ENCODE data around the gene ATP5F1C.
"Not testable (repeated sequence)": the region's sequence is repeated elsewhere in the genome, so short reads cannot be mapped to it uniquely, and the experiment has no call there.

ATP5F1C gene

DNA sequence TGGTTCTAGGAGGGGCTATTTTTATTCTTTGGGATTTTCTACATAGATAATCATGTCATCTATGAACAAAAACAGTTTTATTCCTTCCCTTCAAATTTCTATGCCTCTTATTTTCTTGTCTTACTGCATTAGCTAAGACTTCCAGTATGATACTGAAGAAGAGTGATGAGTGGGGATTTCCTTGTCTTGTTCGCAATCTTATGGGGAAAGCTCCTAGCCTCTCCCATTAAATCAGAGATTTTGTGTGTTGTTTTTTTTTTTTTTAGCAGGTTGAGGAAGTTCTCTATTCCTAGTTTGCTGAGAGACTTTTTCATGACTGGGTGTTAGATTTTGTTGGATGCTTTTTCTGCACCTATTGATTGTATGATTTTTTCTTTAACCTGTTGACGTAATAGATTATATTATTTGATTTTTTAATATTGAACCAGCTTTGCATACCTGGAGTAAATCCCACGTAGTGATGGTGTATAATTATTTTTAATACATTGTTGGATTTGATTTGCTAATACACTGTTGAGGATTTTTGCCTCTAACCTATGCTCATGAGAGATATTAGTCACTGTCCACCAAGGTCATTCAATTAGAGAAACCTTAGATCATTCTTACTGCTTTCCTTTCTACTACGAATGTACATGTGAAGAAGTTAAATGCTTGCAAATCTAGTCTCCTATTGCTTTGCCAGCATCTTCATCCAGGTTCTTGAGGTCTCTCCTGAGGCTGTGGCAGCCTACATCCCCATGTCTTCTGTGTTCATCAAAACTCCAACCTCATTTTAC is 6.5 kb downstream of the ATP5F1C start:
- DNase-seq (ENCODE audit: low read depth in 2 of 2): no peak

DNA sequence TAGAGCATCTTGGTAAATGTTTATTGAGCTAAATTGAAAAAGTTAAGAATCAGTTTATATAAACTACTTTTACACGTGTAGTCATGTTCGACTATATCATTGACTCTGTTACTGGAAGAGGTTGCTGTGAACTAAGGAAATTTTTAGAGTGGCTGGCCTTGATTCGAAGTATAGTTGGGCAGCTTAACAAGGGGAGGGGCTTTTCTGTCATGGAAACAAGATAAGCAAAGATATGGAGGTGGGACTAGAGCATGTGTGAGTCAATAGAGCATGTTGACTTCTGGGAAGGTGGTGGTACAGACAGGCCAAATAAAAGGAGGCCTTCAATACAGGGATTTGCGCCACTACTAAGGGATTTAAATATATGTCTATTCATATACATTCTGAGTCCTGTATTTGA is 7.6 kb downstream of the ATP5F1C start:
- DNase-seq (ENCODE audit: low read depth in 2 of 2): no peak

DNA sequence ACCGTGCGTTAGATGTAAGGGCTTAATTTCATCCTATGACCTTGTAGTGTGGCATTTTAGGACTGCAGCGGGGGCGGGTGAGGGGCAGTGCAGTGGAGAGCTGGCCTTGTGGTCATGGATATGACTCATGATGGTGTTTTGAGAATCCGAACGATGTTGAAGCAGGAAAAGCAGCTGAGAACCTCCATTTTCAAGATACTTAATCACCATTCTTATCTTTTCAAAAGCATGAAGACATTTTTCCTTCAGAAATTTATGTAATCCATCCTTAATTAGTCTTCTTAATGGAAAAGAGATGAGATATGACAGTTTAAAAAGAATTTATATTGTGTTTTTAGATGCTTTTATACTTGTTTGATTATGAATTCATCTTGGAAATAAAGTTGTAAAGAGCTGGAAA is 9.6 kb downstream of the ATP5F1C start:
- peak; percentile 47 to 57 for DNase-seq (ENCODE audit: low read depth in 2 of 2)

DNA sequence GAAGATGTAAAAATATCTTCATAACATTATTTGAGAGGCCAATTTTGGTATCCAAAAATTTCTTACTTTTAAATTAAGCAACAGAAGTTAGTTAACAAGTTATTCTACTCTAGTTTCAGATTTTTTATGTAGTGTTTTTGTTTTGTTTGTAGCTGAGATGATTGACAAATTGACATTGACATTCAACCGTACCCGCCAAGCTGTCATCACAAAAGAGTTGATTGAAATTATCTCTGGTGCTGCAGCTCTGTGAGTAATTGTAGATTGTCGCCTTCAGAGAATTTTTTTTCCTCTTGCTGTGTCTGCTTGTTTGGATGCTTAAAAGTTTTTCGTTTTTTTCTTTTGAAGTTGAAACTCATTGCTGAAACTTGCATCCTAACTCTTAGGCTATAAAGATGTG is 14.6 kb downstream of the ATP5F1C start:
- no peak for DNase-seq (ENCODE audit: low read depth in 2 of 2)

DNA sequence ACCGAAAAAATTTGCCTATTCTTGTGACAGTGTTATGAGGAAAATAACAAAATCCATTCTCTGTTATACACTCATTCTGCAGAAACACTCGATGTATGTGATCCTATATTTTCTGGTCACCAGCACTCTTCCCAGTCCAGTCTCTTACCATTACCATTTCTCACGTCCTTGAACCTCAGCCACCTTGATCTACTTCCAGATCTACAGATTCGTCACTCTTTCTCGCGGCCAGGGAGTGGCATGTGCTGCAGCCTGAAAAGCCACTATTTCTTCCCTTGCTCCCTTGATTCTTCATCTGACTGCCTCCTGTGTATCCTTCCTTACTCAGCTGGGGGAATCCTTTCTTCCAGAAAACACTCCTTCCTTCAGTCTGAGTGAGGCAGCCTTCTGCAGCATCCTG is 16.2 kb downstream of the ATP5F1C start:
- no peak for DNase-seq (ENCODE audit: low read depth in 2 of 2)

GRCh38 chr10:7804741-7805140 is 16.8 kb downstream of the ATP5F1C start:
- no peak for DNase-seq (ENCODE audit: low read depth in 2 of 2)

GRCh38 chr10:7808686-7809267 is 20.8 kb downstream of the ATP5F1C start:
- DNase-seq (ENCODE audit: low read depth in 2 of 2): no peak

DNA sequence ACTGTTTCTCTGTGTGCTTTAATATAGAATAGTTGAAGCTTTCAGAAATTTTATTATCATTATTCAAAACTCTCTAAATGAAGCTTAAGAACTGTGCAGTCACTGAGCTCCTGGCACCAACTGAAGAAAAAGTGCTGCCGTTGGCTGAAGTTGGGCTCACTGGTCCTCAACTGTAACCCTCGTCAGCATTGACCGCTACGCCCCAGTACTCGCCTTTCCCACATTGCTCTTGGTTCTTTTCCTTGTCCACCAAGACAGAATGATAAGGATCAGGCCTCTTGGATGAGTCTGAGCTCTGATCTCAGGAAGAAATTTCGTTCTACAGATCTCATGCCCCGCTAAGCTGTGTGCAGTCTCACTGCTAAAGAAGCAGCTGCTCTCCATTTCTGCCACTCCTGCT is 22.5 kb downstream of the ATP5F1C start:
- DNase-seq (ENCODE audit: low read depth in 2 of 2): no peak

- no peak for DNase-seq (ENCODE audit: low read depth in 2 of 2)
Measured at GRCh38 chr10:7811000-7811399, 23.0 kb downstream of the ATP5F1C start.

DNA sequence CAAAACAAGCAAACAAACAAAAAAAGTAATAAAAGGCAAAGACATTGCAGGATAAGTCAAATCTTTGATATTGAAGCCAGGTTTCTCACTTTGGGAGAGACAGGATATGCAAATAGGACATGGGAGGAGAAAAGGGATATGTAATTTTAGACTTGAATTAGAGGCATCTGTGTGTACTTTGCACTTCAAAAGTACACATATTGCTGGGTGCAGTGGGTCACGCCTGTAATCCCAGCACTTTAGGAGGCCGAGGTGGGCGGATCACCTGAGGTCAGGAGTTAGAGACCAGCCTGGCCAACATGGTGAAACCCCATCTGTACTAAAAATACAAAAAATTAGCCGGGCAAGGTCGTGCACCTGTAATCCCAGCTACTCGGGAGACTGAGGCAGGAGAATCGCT is 23.8 kb downstream of the ATP5F1C start:
- DNase-seq (ENCODE audit: low read depth in 2 of 2): not testable (repeated sequence)

DNA sequence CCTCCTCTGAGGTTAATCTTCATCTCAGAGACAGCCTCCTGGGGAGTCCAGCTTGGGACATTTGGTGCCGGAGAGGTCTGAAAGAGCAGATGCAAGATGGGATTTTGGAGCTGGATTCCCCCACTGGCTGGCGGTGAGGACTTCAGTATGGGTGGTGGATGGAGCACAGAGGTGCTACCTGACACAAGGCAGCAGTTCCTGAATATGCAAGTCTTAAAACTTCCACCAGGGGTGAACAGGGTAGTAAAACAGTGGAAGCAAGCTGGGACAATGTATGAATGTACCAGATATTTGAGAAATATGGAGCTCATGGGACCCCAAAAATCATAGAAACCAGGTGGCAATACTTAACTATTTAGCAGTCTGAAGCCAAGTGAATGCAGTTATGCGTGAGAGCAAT is 25.5 kb downstream of the ATP5F1C start:
- DNase-seq (ENCODE audit: low read depth in 2 of 2): no peak

DNA sequence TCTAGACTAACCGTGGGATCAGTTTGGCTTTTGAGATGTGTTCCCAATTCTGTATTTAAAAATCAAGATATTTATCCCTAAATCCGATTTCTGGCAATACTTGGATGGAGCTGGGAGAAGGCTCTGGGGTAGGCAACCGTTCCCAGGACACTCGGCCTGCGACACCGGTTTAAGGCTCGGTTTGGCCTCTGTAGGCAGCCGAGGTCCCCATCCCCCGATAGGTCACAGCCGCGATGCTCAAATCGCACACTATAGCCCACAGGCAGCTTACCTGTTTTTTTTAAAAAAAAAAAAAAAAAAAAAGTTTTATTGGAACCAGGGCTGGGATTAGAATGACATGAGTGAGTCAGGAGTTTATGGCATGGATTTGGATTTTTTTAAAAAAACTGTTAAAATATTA is 29.6 kb downstream of the ATP5F1C start:
- DNase-seq (ENCODE audit: low read depth in 2 of 2): no peak

- no peak for DNase-seq (ENCODE audit: low read depth in 2 of 2)
Measured at GRCh38 chr10:7817984-7818294, 30.0 kb downstream of the ATP5F1C start.

GRCh38 chr10:7818295-7819120 is 30.5 kb downstream of the ATP5F1C start, which contains the start of gene TAF3:
Gene TAF3 (plus strand): TSS chr10:7818505. CDS start chr10:7818710, 205 bp downstream.
- peak; percentile 49 to 59 for DNase-seq (ENCODE audit: low read depth in 2 of 2)

- no peak for DNase-seq (ENCODE audit: low read depth in 2 of 2)
Measured at GRCh38 chr10:7819121-7819460, 31.1 kb downstream of the ATP5F1C start.

DNA sequence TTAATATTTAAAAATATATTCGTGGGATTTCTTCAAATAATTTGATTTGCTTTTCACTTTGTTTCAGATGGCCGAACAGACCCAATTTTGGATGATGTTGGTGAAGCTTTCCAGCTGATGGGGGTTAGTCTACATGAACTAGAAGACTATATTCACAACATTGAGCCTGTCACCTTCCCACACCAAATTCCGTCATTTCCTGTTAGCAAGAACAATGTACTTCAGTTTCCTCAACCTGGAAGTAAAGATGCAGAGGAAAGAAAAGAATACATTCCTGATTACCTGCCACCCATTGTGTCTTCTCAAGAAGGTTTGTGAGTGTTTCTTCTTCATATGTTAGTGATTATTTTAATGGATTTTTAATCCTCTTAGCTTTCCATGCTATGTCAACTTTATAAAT is 36.3 kb downstream of the ATP5F1C start:
- DNase-seq (ENCODE audit: low read depth in 2 of 2): no peak

- DNase-seq (ENCODE audit: low read depth in 2 of 2): no peak
Measured at GRCh38 chr10:7826971-7827370, 39.0 kb downstream of the ATP5F1C start.

DNA sequence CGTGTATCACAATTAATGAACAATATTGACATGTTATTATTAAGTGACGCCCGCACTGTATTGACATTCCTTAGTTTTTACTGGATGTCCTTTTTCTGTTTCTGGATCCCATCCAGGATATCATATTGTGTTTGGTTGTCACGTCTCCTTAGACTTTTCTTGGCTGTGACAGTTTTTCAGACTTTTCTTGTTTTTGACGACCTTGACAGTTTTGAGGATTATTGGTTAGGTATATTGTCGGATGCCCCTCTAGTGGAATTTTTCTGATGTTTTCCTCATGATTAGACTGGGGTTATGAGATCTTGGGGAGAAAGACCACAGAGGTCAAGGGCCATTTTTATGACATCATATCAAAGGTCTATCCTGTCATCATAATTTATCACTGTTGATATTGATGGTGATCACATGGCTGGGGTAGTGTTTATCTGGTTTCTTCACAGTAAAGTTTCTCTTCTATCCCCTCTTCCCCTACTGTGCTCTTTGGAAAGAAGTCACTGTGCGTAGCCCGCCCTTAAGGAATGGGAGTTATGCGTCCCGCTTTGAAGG is 41.4 kb downstream of the ATP5F1C start:
- DNase-seq (ENCODE audit: low read depth in 2 of 2): no peak

GRCh38 chr10:7832060-7832459 is 44.1 kb downstream of the ATP5F1C start:
- no peak for DNase-seq (ENCODE audit: low read depth in 2 of 2)

GRCh38 chr10:7833210-7833609 is 45.2 kb downstream of the ATP5F1C start:
- no peak for DNase-seq (ENCODE audit: low read depth in 2 of 2)

GRCh38 chr10:7834262-7834661 is 46.3 kb downstream of the ATP5F1C start:
- DNase-seq (ENCODE audit: low read depth in 2 of 2): no peak

DNA sequence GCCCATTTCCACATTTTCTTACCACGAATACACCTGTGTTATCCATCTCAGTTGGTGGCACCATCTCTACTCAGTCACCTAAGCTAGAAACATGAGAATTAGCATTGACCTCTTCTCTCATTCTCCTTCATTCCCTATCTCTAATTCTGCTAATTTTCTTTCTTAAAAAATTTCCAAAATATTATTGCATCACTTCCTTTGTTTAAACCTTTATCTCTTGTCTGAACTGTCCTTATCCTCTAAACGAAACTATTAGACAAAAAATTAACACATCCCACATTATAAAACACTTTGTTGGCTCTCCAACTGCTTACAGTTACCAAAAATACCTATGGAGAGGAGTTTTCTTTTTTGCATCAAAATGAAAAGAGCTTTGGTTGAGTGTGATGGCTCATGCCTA is 48.6 kb downstream of the ATP5F1C start:
- no peak for DNase-seq (ENCODE audit: low read depth in 2 of 2)

DNA sequence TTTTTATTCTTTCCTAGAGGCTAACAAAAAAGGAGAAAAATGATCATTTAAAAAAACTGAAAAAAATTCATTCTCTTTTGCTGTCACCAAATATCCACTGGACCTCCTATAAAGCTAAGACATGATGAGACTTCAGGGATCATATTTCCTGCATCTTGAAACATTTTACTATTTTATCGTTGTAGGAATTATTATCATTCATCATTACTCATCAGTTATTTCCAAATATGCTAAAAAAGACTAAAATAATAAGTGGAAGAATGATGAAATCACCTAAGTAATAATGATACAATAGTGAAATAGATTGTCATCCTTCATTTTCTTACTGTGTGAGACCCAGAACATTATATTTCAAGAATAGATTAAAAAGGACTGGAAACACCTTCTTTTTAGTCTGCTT is 58.6 kb downstream of the ATP5F1C start:
- peak; percentile 28 to 34 for DNase-seq (ENCODE audit: low read depth in 2 of 2)
